Measurements from ENCODE around the gene TMEM52. TPM values are rescaled to one million over a fixed set of nuclear protein-coding genes. Genes with fewer than 3 reads are reported as not detected.

The TMEM52 gene
- polyA plus RNA-seq, 1 of the 3 experiments (the other 2 are of a cell fraction), result 4.8 TPM

DNA sequence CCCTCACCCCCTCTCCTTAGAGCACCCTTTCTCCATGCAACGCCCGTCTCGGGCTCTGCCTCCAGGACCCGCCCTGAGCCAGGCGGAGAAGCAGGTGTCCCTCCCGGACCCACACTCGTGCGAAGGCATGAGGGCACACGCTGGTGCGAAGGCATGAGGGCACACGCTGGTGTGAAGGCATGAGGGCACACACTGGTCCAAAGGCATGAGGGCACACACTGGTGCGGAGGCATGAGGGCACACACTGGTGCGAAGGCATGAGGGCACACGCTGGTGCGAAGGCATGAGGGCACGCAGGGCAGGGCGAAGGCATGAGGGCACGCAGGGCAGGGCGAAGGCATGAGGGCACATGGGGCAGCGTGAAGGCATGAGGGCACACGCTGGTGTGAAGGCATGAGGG is 5.8 kb upstream of the TMEM52 start:
- ChIA-PET CTCF (interaction anchor here (1.0 to 2.4 kb wide), 3 partner anchors 19 to 120 kb away, joined by 4 to 10 read pairs (median 9); no protein-coding TSS in a partner anchor), POLR2A (no interaction called here)
- Histone ChIP-seq H3K9ac (no peak overlapping the region), H3K4me3 (ENCODE audit: low read depth in 2 of 2, low read length in 1 of 2) (no peak overlapping the region), H3K9me2 (no peaks in the 10 kb centered on the region), H3K4me2 (no peak overlapping the region), H3K9me3 (no peaks in the 10 kb centered on the region), H2AFZ (ENCODE audit: low read depth) (no peak overlapping the region), H3K36me3 (replicated peaks in 1 of 2; ENCODE audit: control insufficient read depth in 1 of 2, insufficient read depth in 2 of 2, low read length in 1 of 2) (no peaks in the 10 kb centered on the region), H3K27ac (ENCODE audit: low read depth in 2 of 2, low read length in 1 of 2) (no peak overlapping the region), H4K20me1 (ENCODE audit: insufficient read depth) (no peaks in the 10 kb centered on the region), H3K27me3 (ENCODE audit: insufficient read depth) (no peaks in the 10 kb centered on the region), H3F3A (replicated peaks; ENCODE audit: insufficient read depth) (no peaks in the 10 kb centered on the region), H3K79me2 (ENCODE audit: insufficient read depth) (no peaks in the 10 kb centered on the region), H3K4me1 (ENCODE audit: control insufficient read depth in 1 of 2, insufficient read depth in 2 of 2, low read depth in 1 of 2, low read length in 1 of 2) (peaks cover 0 to 3% of the 10 kb centered on the region in 2 experiments; a peak in 1 of 4 replicates)
- WGBS (ENCODE audit: low lambda C conversion rate), result 86% methylated on average over 21 of the region's 21 CpGs
- no peak for DNase-seq
- TF ChIP-seq, protein P1, sequence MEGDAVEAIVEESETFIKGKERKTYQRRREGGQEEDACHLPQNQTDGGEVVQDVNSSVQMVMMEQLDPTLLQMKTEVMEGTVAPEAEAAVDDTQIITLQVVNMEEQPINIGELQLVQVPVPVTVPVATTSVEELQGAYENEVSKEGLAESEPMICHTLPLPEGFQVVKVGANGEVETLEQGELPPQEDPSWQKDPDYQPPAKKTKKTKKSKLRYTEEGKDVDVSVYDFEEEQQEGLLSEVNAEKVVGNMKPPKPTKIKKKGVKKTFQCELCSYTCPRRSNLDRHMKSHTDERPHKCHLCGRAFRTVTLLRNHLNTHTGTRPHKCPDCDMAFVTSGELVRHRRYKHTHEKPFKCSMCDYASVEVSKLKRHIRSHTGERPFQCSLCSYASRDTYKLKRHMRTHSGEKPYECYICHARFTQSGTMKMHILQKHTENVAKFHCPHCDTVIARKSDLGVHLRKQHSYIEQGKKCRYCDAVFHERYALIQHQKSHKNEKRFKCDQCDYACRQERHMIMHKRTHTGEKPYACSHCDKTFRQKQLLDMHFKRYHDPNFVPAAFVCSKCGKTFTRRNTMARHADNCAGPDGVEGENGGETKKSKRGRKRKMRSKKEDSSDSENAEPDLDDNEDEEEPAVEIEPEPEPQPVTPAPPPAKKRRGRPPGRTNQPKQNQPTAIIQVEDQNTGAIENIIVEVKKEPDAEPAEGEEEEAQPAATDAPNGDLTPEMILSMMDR (IDR thresholded peaks at IDR 0.05), result no peak
- TF ChIP-seq MXI1 (IDR thresholded peaks at IDR 0.05; ENCODE audit: low read depth, low read length) (no peak), SIN3A (IDR thresholded peaks at IDR 0.05; ENCODE audit: borderline replicate concordance, low read depth, low read length) (no peak), RFX5 (IDR thresholded peaks at IDR 0.05; ENCODE audit: low read length) (no peak), ELF1 (IDR thresholded peaks at IDR 0.05) (no peak), GABPA (IDR thresholded peaks at IDR 0.05; ENCODE audit: low read depth) (no peak), YY1 (IDR thresholded peaks at IDR 0.05; ENCODE audit: low read depth) (no peak), FOXJ3 (CRISPR knock-in tag; IDR thresholded peaks at IDR 0.05) (no peak), RCOR1 (IDR thresholded peaks at IDR 0.05; ENCODE audit: low read length) (no peak), NFIC (IDR thresholded peaks at IDR 0.05; ENCODE audit: borderline replicate concordance) (no peak), TEAD4 (IDR thresholded peaks at IDR 0.05; ENCODE audit: borderline replicate concordance, insufficient read depth) (no peak)
- TF ChIP-seq, protein P2, sequence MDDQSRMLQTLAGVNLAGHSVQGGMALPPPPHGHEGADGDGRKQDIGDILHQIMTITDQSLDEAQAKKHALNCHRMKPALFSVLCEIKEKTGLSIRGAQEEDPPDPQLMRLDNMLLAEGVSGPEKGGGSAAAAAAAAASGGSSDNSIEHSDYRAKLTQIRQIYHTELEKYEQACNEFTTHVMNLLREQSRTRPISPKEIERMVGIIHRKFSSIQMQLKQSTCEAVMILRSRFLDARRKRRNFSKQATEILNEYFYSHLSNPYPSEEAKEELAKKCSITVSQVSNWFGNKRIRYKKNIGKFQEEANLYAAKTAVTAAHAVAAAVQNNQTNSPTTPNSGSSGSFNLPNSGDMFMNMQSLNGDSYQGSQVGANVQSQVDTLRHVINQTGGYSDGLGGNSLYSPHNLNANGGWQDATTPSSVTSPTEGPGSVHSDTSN (IDR thresholded peaks at IDR 0.05), result no peak
- TF ChIP-seq, protein P3, sequence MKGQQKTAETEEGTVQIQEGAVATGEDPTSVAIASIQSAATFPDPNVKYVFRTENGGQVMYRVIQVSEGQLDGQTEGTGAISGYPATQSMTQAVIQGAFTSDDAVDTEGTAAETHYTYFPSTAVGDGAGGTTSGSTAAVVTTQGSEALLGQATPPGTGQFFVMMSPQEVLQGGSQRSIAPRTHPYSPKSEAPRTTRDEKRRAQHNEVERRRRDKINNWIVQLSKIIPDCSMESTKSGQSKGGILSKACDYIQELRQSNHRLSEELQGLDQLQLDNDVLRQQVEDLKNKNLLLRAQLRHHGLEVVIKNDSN (IDR thresholded peaks at IDR 0.05; ENCODE audit: borderline replicate concordance, low read depth), result no peak
- TF ChIP-seq, protein P4, sequence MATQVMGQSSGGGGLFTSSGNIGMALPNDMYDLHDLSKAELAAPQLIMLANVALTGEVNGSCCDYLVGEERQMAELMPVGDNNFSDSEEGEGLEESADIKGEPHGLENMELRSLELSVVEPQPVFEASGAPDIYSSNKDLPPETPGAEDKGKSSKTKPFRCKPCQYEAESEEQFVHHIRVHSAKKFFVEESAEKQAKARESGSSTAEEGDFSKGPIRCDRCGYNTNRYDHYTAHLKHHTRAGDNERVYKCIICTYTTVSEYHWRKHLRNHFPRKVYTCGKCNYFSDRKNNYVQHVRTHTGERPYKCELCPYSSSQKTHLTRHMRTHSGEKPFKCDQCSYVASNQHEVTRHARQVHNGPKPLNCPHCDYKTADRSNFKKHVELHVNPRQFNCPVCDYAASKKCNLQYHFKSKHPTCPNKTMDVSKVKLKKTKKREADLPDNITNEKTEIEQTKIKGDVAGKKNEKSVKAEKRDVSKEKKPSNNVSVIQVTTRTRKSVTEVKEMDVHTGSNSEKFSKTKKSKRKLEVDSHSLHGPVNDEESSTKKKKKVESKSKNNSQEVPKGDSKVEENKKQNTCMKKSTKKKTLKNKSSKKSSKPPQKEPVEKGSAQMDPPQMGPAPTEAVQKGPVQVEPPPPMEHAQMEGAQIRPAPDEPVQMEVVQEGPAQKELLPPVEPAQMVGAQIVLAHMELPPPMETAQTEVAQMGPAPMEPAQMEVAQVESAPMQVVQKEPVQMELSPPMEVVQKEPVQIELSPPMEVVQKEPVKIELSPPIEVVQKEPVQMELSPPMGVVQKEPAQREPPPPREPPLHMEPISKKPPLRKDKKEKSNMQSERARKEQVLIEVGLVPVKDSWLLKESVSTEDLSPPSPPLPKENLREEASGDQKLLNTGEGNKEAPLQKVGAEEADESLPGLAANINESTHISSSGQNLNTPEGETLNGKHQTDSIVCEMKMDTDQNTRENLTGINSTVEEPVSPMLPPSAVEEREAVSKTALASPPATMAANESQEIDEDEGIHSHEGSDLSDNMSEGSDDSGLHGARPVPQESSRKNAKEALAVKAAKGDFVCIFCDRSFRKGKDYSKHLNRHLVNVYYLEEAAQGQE (IDR thresholded peaks at IDR 0.05; ENCODE audit: low read depth, low read length), result no peak
- TF ChIP-seq, protein P5, sequence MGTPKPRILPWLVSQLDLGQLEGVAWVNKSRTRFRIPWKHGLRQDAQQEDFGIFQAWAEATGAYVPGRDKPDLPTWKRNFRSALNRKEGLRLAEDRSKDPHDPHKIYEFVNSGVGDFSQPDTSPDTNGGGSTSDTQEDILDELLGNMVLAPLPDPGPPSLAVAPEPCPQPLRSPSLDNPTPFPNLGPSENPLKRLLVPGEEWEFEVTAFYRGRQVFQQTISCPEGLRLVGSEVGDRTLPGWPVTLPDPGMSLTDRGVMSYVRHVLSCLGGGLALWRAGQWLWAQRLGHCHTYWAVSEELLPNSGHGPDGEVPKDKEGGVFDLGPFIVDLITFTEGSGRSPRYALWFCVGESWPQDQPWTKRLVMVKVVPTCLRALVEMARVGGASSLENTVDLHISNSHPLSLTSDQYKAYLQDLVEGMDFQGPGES (IDR thresholded peaks at IDR 0.05; ENCODE audit: low read depth, low read length), result no peak
- TF ChIP-seq, protein P6, sequence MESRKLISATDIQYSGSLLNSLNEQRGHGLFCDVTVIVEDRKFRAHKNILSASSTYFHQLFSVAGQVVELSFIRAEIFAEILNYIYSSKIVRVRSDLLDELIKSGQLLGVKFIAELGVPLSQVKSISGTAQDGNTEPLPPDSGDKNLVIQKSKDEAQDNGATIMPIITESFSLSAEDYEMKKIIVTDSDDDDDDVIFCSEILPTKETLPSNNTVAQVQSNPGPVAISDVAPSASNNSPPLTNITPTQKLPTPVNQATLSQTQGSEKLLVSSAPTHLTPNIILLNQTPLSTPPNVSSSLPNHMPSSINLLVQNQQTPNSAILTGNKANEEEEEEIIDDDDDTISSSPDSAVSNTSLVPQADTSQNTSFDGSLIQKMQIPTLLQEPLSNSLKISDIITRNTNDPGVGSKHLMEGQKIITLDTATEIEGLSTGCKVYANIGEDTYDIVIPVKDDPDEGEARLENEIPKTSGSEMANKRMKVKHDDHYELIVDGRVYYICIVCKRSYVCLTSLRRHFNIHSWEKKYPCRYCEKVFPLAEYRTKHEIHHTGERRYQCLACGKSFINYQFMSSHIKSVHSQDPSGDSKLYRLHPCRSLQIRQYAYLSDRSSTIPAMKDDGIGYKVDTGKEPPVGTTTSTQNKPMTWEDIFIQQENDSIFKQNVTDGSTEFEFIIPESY (IDR thresholded peaks at IDR 0.05; ENCODE audit: borderline replicate concordance, low read depth), result no peak

Data from SK-N-SH (cell line).